Activated naive CD4-positive, alpha-beta T cell treated with Interleukin-2 at 50 U/mL for 16 hours (primary cell): ENCODE measurements around the gene CACFD1.

Experiments used
- DNase-seq: peaks from one replicate; pipeline ENCODE4 v3.0.0-alpha.2; 2020

CACFD1 gene

DNA sequence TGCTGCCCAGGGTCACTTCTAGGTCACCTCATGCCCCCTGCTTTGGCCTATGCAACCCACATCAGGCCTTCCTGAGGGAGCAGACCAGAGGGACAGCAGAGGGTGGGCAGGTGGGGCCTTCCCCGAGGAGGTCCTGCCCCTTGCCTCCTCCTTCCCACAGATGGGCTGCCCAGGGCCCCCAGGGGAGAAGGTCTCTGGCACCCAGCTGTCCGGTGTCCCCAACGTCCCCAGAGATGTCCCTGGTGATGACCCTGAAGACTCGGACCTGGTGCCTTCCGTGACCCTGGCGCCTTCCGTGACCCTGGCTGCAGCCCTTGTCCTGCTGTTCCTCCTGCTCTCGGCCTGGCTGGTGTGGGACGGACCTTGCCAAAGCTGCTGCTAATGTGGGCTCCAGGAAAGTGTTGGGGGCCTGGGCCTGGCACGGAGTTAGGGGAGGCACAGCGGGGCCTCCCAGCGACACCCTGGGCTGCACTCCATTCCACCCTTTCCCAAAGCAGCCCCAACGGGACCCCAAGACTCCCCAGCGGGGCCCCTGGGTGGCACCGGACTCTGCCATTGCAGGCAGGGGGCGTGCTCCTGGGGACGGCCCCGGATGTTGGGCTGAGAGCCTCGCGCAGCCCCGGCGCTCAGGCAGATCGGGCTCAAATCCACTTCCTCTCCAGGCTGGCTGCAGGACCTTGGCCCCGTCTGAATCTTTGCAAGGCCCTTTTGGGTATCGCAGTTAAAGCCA lies 25.9 kb downstream of the CACFD1 start:
- DNase-seq: no peak

DNA sequence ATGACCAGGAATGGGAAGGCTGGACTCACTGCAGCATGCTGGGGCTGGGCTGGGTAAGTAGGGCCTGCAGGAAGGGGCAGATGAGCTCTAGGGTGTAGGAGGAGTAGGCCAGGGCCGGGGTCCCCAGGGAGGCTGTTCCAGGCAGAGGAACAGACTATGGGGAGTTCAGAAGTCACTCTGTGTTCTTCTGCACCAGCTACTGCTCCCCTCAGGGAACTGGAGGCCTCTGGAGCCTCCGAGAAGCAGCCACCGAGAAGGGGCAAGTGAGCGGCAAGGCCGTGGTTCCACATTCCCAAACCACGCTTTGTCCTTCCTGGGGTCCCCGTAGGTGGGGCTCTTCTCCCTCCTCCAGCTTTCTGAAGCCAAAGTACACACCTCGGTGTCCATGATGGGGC lies 27.6 kb downstream of the CACFD1 start:
- no peak for DNase-seq

DNA sequence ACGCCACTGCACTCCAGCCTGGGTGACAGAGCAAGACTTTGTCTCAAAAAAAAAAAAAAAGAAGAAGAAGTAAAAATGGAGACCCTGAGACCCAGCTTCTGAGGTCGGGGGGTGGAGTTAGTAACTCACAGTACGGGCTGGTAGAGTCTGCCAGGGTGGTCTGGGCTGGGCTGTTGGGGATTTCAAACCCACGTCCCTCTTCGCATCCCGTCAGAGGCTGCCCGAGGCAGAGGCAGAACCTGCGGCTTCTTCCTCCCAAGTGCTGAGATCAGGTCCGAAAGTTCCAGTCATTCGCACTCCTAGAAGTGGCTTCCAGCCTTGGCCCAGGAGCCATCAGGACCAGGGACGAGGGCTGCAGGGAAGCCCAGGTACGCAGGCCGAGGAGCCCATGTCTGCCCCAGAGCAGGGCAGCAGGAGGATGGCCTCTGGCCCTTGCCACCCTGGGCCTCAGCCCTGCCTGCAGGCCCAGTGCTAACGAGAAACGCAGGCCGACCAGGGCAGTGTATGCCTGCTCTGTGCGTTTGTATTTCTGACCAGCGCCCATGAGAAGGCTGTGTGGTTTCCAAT lies 29.0 kb downstream of the CACFD1 start:
- DNase-seq: no peak

DNA sequence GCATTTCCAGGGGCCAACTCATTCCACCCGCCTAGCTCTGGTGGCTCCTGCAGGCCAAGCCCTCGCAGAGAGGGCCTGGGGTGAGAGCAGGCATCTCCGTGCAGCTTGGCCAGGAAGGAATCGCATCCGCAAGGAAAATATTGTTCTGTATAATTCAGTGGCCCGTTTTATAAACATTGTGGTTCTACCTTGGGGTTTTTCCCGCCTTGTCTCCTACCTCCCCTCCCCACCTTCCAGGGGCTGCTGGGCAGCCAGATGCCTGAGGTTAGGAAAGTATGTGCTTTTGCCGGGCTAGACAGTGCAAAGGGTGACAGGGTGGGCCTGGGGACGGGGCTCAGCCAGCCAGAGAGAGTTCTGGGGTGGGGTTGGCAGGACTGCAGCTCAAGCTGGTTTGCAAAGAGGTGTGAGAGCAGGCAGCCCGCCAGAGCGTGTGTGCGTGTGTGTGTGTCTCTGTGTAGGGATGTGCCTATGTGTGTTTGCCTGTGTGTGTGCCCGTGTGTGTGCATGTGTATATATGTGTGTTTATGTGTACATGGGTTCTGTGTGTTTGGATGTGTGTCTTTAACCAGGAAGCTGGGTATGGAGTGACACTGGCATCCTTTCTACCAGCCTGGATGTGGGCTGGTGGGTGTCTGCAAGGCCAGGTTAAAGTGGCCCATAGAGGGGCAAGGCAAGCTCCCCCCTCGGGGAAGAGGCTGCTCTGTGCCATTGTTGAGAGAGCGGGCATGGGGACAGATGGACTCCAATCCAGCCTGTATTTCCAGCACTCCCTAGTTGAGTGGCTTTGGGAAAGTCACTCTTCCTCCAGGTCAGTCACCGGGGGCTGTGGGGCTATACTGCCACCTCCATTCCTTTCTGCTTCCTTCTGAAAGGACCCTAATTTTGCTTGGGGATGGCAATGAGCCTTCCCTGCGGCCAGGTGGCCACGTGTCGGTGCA lies 29.7 kb downstream of the CACFD1 start:
- DNase-seq: no peak

DNA sequence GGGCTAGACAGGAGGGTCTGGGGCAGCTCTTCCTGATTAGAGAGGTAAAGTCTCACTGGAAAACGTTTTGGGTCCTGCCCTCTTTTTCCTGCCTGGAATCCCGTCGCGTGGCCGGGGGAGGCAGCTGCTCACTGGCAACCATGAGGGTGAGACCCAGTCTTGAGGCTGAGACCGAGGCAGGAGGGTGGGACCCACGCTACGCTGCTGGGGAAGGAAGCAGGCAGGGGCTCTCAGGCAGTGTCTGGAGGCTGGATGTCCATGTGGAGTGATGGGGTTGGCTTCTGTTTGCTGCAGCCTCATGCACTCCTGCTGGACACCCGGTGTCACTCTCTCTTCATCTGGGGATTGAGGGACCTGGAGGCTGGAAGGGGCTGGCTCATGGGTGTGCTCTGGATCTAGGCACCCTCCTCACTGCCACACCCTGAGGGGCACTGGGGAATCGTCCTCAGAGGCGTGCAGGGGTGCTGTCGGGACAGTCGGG lies 30.5 kb downstream of the CACFD1 start:
- no peak for DNase-seq

DNA sequence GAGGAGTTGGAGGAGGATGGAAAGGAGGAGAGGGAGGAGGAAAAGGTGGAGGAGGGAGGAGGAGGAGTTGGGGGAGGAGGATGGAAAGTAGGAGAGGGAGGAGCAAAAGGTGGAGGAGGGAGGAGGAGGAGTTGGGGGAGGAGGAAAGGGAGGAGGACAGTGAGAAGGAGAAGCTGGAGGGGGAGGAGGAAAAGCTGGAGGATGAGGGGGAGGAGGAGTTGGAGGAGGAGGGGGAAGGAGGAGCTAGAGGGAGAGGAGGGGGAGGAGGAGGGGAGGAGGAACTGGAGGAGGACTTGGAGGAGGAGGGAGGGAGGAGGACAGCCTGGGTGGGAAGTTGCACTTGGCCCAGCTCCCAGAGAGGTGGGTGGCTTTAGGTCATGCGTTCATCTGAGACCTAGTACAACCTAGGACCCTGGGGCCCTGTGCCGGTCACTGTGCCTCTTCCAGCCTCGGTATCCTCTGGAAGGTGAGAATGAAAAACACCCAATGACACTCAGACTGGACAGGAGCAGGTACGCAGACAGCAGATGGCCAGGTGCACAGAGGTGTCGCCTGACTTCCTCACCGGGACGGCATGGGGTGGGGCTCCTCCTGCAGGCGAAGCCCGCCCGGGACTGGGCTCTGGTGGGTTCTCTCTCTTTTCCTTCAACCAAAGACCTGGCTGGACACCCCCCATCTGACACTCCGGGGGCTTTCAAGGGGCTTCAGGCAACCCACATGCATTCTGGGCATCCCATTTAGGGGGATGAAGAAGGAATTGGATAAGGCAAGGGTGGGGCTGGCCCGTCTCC lies 31.3 kb downstream of the CACFD1 start:
- no peak for DNase-seq

DNA sequence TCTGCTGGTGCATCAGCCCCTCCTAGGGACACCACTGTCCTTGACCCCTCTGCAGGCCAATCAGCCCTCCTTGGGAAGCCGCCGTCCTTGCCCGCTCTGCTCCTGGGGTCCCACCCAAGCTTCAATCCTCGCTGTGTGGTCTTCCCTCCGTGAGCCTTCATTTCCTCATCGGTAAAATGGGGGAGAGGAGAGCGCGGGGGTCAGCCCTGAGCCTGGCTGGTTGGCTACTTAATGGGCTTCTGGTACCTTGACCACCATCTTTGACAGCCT lies 31.8 kb downstream of the CACFD1 start:
- no peak for DNase-seq

DNA sequence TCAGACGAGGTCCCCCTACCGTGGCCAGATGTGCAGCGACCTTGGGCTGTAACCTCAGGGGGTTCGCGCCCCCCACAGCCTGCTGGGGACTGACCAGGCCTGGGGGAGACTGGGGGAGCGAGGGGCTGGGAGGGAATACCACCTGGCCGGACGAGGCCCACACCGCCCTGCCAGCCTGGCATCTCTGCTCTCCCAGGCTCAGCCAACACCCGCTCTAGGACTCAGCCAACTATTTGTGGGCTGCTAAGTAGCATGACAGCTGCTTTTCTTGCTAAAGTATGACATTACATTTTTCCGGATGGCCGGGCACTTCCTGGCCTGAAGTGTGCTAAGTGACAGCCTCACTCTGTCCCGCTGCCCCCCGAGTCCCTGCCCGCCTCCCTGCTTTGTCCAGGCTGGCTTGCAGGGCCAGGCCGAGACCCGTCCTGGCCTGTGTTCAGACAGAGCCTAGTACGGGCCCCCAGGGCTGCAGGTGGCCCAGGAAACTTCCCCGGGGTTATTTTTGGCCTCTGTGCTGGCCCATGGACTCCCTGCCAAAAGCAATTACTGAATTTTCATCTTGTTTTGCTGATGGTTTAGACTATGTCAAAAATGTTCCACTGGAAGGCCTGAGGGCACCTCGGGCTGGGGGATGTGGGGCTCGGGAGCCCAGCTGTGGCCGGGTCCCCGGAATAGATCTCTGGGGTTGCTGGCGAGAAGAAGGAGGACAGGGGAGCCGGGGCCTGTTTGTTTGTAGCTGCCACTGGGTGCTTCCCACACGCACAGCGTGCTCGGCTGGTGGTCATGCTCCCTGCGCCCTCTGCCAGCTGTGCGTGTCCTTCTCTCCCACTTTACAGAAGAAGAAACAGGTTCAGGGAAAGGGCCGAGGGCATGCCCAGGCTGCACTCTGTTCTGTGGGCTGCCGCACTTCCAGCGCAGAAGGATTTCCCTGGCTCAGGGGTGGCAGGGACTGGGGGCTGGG lies 32.6 kb downstream of the CACFD1 start:
- DNase-seq: no peak

DNA sequence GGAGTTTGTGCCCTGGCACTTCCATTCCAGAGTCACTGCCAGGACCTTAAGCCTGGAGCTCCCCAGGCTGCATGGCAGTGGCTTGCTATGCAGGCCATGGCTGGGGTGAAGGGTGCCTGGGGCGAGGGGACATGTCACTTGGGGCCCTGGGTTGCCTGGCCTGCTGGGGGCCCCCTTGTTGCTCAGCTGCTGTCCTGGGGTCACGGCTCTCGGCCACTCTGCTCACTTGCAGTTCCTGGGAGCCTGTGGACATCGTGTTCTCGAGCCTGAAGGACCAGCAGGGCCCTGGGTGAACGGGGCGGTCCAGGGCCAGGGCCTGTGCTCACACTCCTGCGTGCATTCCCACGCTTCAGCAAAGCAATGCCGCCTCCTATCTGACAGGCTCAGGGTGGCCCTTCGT lies 33.6 kb downstream of the CACFD1 start:
- DNase-seq: no peak

DNA sequence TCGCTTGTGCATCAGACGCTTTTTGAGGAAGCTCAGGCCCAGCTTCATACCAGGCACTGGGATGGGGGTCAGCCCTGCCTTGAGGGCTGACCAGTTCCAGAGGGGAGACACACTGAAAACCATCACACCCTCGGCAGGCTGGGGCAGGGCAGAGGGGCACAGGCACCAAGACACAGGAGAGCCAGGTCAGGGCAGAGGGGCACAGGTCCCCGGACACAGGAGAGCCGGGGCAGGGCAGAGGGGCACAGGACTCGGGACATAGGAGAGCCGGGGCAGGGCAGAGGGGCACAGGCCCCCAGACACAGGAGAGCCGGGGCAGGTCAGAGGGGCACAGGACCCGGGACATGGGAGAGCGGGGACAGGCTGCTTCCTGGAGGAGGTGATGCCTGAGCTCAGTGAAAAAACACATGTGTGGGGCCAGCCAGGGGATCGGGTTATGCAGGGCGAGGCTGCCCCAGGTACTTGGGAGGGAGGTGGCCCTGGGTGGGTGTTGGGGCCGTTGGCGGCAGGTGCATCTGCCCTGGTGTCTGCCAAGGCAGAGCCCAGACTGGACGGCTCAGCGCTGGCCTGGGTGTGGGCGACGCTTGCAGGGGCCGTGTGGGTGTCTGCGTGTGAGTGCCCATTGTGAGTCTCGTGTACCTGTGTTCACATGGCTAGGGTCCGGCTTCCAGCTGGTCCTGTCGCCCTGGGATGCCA lies 34.2 kb downstream of the CACFD1 start:
- DNase-seq: no peak

DNA sequence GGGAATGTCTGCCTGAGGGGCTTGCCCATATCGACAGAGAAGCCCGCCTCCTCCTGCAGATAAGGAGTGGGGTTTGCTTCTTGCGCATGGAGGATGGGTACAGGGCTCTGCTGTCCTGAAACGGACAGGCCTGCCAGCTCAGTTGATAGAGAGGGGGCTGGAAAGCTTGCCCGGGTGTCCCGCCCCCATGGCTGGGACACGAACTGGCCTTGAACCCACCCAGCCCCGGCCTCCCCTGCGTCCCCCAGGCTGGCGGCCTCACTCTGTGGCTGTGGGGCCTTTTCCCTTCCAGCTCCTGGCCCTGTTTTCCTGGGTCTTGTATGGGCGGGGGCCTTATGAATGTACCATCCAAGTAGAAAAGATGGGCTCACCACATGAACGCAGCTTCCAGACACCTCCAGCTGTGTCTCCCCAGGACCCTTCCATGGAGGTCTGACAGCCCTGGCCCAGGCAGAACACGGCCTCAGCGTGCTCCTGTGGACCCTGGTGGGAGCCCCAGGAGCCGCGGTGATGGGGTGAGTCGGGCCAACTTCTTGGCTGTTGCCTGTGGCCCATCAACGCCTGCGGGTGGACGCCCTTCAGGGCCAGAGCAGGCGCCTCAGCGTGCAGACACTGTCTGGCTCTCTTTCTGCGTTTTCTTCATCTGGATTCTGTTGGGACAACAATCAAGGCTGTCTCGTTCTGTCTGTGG lies 35.0 kb downstream of the CACFD1 start:
- DNase-seq: no peak

DNA sequence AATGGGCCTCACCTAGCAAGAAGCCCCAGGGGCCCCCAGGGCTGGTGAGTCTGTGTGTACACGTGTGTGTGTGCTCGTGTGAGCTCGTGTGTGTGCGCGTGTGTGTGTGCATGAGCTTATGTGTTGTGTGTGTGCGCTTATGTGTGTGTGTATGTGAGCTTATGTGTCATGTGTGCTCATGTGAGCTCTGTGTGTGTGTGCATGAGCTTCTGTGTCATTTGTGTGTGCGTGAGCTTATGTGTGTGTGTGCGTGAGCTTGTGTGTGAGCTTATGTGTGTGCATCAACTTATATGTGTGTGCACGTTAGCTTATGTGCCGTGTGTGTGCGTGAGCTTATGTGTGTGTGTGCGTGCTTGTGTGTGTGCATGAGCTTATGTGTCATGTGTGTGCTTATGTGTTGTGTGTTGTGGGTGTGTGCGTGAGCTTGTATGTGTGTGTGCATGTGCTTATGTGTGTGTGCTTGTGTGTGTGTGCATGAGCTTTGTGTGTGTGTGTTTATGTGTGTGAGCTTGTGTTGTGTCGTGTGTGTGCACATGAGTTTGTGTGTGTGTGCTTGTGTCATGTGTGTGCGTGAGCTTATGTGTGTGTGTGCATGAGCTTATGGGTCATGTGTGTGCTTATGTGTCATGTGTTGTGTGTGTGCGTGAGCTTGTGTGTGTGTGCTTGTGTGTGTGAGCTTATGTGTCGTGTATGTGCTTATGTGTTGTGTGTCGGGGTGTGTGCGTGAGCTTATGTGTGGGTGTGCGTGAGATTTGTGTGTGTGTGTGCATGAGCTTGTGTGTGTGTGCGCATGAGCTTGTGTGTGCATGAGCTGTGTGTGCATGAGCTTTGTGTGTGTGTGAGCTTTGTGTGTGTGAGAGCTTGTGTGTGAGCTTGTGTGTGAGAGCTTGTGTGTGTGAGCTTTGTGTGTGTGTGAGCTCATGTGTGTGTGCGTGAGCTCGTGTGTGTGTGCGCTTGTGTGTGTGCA lies 35.8 kb downstream of the CACFD1 start:
- DNase-seq: no peak

DNA sequence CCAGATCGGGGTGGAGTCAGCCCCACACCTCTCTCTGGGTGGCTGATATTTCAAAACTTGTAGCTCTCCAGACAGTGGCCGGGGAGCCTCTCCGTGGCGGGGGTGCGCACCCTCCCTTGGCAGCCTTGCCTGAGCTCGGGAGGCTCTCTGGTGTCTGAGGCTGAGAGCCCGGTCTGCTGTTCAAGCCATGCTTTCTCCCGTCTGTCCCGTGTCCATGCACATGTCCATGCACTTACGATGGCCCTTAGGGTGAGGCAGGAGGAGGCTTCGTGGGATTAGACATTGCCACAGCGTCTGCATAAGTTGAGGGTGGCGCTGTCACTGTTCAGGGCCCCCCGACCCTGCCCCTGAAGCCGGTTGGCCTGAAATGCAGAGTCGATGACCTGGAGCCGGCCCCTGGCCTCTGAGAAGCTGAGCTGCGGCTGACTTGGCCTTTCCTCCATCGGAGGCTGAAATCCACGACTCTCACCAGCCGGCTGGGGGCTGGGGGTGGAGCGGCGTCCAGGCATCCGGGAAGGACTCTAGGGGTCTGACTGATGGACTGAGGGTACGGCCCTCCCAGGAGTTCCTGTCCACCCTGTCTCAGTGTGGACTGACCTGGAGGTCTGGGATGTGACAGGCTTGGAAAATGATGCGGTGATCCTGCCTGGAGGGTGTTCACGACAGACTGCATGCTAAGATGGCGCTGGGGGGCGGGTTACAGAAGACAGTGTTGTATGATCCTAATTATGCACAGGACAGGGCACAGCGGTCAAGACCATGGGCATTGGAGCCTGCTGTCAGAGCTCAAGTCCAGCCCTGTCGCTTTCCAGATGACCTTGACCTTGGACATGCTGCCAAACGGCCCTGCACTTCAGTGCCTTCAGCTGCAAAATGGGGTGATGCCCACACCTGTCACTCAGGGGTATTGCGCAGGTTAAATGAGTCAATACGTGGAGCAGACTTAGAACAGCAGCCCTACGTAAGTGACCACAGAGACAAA lies 37.4 kb downstream of the CACFD1 start:
- no peak for DNase-seq

DNA sequence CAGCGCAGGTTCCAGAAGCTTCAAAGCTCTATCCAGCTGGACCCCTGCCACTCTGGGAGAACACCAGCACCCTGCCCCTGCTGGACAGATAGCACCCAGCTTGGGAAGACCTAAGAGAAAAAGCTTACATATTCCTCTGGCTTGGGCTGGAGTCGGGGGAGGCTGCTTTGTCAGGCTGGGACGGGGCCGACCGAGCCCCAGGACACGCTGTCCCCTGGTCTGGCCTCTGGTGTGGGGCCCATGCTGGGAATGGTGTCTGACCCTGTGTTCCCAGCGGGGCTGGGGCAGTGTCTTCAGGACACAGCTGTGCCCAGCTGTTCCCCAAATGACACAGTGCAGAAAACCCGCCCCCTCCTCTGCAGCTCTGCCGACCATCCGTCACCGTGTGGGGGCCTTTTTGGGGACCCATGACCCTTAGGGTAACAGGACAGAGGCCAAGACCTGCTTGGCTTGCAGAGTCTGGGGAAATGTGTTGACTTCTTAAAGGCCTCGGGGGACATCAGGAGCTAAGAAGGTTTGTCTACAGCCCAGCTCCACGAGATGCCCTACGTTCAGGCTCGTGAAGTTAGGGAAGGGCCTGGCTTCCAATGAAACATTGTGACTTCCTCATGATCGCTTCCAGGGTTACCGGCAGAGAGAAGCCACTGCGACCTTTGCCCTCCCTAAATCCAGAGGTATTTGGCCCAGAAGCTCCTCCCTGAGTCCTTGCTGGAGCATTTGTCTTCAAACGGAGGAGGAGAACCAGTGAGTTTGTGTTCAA lies 39.5 kb downstream of the CACFD1 start:
- no peak for DNase-seq

DNA sequence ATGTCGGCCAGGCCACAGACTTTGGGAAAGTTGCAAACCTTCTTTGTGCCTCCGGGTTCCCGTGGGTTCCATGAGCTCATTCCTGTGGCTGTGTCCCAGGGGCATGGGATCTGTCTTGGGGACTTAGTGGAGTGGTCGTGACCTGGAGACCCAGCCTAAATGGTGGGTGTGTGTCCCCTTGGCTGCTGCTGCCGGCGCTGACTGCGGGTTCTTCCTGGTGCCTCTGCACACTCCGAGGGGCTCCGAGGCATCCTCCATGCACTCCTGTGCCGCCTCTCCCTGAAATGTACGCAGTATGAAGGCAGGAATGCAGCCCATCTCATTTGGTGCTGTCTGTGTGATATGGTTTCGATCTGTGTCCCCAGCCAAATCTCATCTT lies 40.1 kb downstream of the CACFD1 start:
- DNase-seq: no peak

DNA sequence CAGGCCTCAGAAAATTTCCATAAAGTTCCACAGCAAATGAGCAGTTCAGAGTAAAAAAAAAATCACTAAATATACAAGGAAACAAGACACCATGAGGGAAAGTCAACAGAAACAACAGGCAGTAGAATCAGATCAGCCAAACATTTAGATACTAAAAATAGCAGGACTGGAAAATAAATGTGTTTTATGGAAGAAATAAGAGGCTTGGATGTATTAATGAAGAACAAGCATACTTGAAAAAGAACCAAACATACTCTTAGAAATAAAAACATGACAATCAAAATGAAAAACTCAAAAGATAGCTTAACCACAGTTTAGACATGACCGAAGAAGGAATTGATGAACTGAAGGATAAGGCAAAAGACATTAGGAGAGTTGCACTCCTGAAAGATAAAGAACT lies 42.3 kb downstream of the CACFD1 start:
- no peak for DNase-seq

DNA sequence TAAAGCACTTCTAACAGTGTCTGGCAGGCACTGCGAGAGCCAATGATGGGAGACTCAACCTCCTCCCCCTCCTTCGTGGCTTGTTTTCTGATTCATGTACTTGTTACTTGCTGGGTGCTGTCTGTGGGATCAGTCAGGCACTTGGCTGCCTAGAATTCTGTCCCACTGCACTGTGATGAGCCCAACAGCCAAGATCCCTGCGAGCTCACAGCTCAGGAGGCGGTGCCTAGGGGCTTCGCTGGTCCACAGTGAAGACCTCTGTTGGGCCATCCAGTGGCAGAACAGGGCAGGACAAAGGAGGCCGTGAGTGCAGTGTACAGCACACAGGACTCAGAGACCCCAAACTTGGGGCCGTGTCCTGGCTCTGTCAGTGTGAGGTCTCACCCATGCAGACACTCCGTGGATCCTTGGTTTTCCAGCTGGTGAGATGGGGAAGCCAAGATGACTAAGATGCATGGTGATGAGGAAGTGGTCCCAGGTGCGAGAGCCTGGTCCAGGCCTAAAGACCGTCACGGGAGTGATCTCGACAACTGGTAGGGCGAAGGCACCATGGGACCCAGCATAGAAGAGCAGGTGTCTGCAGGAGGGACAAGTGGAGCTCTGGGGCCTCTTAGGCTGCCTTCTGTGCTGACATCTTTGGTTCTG lies 45.5 kb downstream of the CACFD1 start:
- no peak for DNase-seq
